CD8-positive, alpha-beta memory T cell (primary cell): ENCODE measurements around the gene PPP1R12A. TPM values are rescaled to one million over a fixed set of nuclear protein-coding genes. Genes with fewer than 3 reads are reported as not detected.
"Not testable (repeated sequence)": the region's sequence is repeated elsewhere in the genome, so short reads cannot be mapped to it uniquely, and the experiment has no call there.

ENCODE experiments used
- CTCF ChIA-PET: fragments of 350-600 bp; sonication (Branson Sonifier 250); formaldehyde crosslinking; loops from one replicate; lab custom pipeline; 2021; ENCODE audit warnings: antibody characterized with exemption; lab: Charles Lee
- POLR2A ChIA-PET: fragments of 350-600 bp; sonication (Branson Sonifier 250); formaldehyde crosslinking; loops from one replicate; lab custom pipeline; 2021; ENCODE audit warnings: antibody characterized with exemption; lab: Charles Lee
- DNase-seq, 5 donors: peaks; one replicate each; pipeline versions ENCODE4 v3.0.0 to v3.0.0-alpha.2; 2020 to 2022; ENCODE audit warnings: mixed read lengths in 1 of 5
- H3K27ac ChIP-seq: one replicate; pipeline ENCODE4 v1.7.0; 2013; ENCODE audit warnings: low read depth, mild to moderate bottlenecking, low read length, moderate library complexity
- H3K27me3 ChIP-seq: 2 replicates; pipeline ENCODE4 v1.7.0; 2013; ENCODE audit warnings: low read length, mild to moderate bottlenecking; ENCODE audit not compliant: insufficient read depth, poor library complexity, severe bottlenecking
- H3K36me3 ChIP-seq: 2 replicates; pipeline ENCODE4 v1.7.0; 2013; ENCODE audit warnings: mild to moderate bottlenecking, low read length, moderate library complexity; ENCODE audit not compliant: insufficient read depth
- H3K4me1 ChIP-seq: 2 replicates; pipeline ENCODE4 v1.7.0; 2013; ENCODE audit warnings: mild to moderate bottlenecking, low read length, moderate library complexity; ENCODE audit not compliant: insufficient read depth
- H3K4me3 ChIP-seq: 2 replicates; pipeline ENCODE4 v1.7.0; 2013; ENCODE audit warnings: mild to moderate bottlenecking, low read length
- H3K9me3 ChIP-seq: 2 replicates; pipeline ENCODE4 v1.7.0; 2013; ENCODE audit warnings: mild to moderate bottlenecking, low read length
- H3K27ac Mint-ChIP-seq, 8 donors: one replicate each; pipeline ENCODE4 v1.8.0; 2020 to 2021; ENCODE audit warnings: mixed read lengths in 8 of 8, mild to moderate bottlenecking in 6 of 8, inconsistent platforms in 3 of 8, moderate library complexity in 3 of 8
- H3K27me3 Mint-ChIP-seq, 2 donors: one replicate each; pipeline ENCODE4 v1.8.0; 2020 to 2021; ENCODE audit warnings: mixed read lengths in 2 of 2, mild to moderate bottlenecking in 1 of 2, moderate library complexity in 1 of 2
- H3K36me3 Mint-ChIP-seq, 3 donors: one replicate each; pipeline ENCODE4 v1.8.0; 2020 to 2021; ENCODE audit warnings: mixed read lengths in 3 of 3, inconsistent platforms in 1 of 3, mild to moderate bottlenecking in 1 of 3
- H3K4me1 Mint-ChIP-seq, 3 donors: one replicate each; pipeline ENCODE4 v1.8.0; 2020 to 2021; ENCODE audit warnings: mixed read lengths in 3 of 3, inconsistent platforms in 1 of 3, mild to moderate bottlenecking in 1 of 3
- H3K4me3 Mint-ChIP-seq, 7 donors: one replicate each; pipeline ENCODE4 v1.8.0; 2020 to 2021; ENCODE audit warnings: mixed read lengths in 7 of 7, mild to moderate bottlenecking in 6 of 7, moderate library complexity in 4 of 7, inconsistent platforms in 2 of 7
- H3K9me3 Mint-ChIP-seq, 5 donors: one replicate each; pipeline ENCODE4 v1.8.0; 2020 to 2022; ENCODE audit warnings: mixed read lengths in 5 of 5, mild to moderate bottlenecking in 3 of 5, moderate library complexity in 2 of 5, inconsistent platforms in 1 of 5
- polyA plus RNA-seq: library from polyadenylated mRNA; unstranded; fragments of 300-500 nt; fragmentation: Illumina TruSeq; gene quantifications from one replicate; pipeline ENCODE4 v1.2.3, GENCODE V29; 2021
- total RNA-seq, 2 experiments: library from RNA; stranded (reverse); gene quantifications; one replicate each; pipeline ENCODE4 v1.2.3, GENCODE V29; 2021

Gene PPP1R12A
- total and polyA plus RNA-seq, 3 experiments from 2014 or later = 72.1 to 140 (median 80.4) TPM

- CTCF ChIA-PET = no interaction called here
Measured at GRCh38 chr12:79945433-79945832, 10.5 kb upstream of the PPP1R12A start.

GRCh38 chr12:79944565-79944964, 9.7 kb upstream of the PPP1R12A start:
- Mint-ChIP-seq H3K36me3 (no peaks in the 10 kb centered on the region), H3K4me3 (no peak overlapping the region), H3K9me3 (no peaks in the 10 kb centered on the region), H3K4me1 (no peaks in the 10 kb centered on the region), H3K27me3 (no peaks in the 10 kb centered on the region), H3K27ac (no peak overlapping the region)
- no peak overlapping the region for H3K27ac ChIP-seq
- H3K4me1 ChIP-seq = no peaks in the 10 kb centered on the region
- H3K4me3 ChIP-seq = no peak overlapping the region
- H3K9me3 ChIP-seq = no peaks in the 10 kb centered on the region
- ChIA-PET CTCF (no interaction called here), POLR2A (no interaction called here)
- no peaks in the 10 kb centered on the region for H3K36me3 ChIP-seq
- no peak for DNase-seq
- no peaks in the 10 kb centered on the region for H3K27me3 ChIP-seq

More at GRCh38 chr12:79945433-79945832, 10.5 kb upstream of the PPP1R12A start:
- POLR2A ChIA-PET = no interaction called here
- Histone ChIP-seq H3K36me3 (no peaks in the 10 kb centered on the region), H3K27ac (no peak overlapping the region), H3K4me3 (no peak overlapping the region), H3K4me1 (no peaks in the 10 kb centered on the region), H3K9me3 (no peaks in the 10 kb centered on the region), H3K27me3 (no peaks in the 10 kb centered on the region)
- DNase-seq = no peak
- Mint-ChIP-seq H3K4me1 (no peaks in the 10 kb centered on the region), H3K27ac (peak overlapping the region in 1 of 8 donors; percentile 69), H3K9me3 (no peaks in the 10 kb centered on the region), H3K36me3 (no peaks in the 10 kb centered on the region), H3K4me3 (no peak overlapping the region), H3K27me3 (no peaks in the 10 kb centered on the region)

GRCh38 chr12:79942846-79943245, 7.9 kb upstream of the PPP1R12A start:
- H3K4me3 Mint-ChIP-seq, H3K36me3 ChIP-seq, H3K27me3 Mint-ChIP-seq, H3K36me3 Mint-ChIP-seq, CTCF ChIA-PET, H3K9me3 Mint-ChIP-seq, POLR2A ChIA-PET, H3K27ac Mint-ChIP-seq, H3K27me3 ChIP-seq, H3K27ac ChIP-seq, H3K4me1 Mint-ChIP-seq, H3K9me3 ChIP-seq, DNase-seq, H3K4me1 ChIP-seq, H3K4me3 ChIP-seq: not testable (repeated sequence)

GRCh38 chr12:79939728-79940310, 4.9 kb upstream of the PPP1R12A start:
- Mint-ChIP-seq H3K4me3 (no peak overlapping the region), H3K27ac (peak overlapping the region in 1 of 8 donors; percentile 80)

GRCh38 chr12:79938843-79939242, 3.9 kb upstream of the PPP1R12A start:
- H3K4me1 ChIP-seq = peaks cover 8% of the 10 kb centered on the region
- H3K27ac ChIP-seq = no peak overlapping the region
- peaks cover 0 to 18% (median 0%) of the 10 kb centered on the region in 3 donors for H3K36me3 Mint-ChIP-seq
- peaks cover 0 to 3% of the 10 kb centered on the region in 2 donors for H3K27me3 Mint-ChIP-seq
- no peaks in the 10 kb centered on the region for H3K27me3 ChIP-seq
- peak overlapping the region in 1 of 7 donors; percentile 44 for H3K4me3 Mint-ChIP-seq
- POLR2A ChIA-PET = no interaction called here
- H3K9me3 ChIP-seq = no peaks in the 10 kb centered on the region
- no peaks in the 10 kb centered on the region for H3K9me3 Mint-ChIP-seq
- H3K4me1 Mint-ChIP-seq = peaks cover 9 to 17% (median 11%) of the 10 kb centered on the region in 3 donors
- no peak for DNase-seq
- H3K27ac Mint-ChIP-seq = no peak overlapping the region
- H3K36me3 ChIP-seq = no peaks in the 10 kb centered on the region
- CTCF ChIA-PET = no interaction called here
- no peak overlapping the region for H3K4me3 ChIP-seq

More at GRCh38 chr12:79939728-79940310, 4.9 kb upstream of the PPP1R12A start:
- Histone ChIP-seq H3K27ac (no peak overlapping the region), H3K9me3 (no peaks in the 10 kb centered on the region), H3K27me3 (no peaks in the 10 kb centered on the region), H3K4me3 (no peak overlapping the region), H3K4me1 (peaks cover 8% of the 10 kb centered on the region), H3K36me3 (no peaks in the 10 kb centered on the region)
- peaks cover 9 to 17% (median 10%) of the 10 kb centered on the region in 3 donors for H3K4me1 Mint-ChIP-seq
- ChIA-PET CTCF (no interaction called here), POLR2A (no interaction called here)
- H3K27me3 Mint-ChIP-seq = peaks cover 0 to 3% of the 10 kb centered on the region in 2 donors
- no peaks in the 10 kb centered on the region for H3K9me3 Mint-ChIP-seq
- no peak for DNase-seq
- H3K36me3 Mint-ChIP-seq = peaks cover 0 to 9% (median 0%) of the 10 kb centered on the region in 3 donors

GRCh38 chr12:79936670-79937069, 1.8 kb upstream of the PPP1R12A start:
- ChIA-PET CTCF (interaction anchor here (1.3 kb wide), 1 partner anchor 58 kb away, joined by 3 read pairs; no protein-coding TSS in a partner anchor), POLR2A (interaction anchor here (0.6 kb wide), 1 partner anchor 15 kb away, joined by 4 read pairs; no protein-coding TSS in a partner anchor)
- Histone ChIP-seq H3K27me3 (no peaks in the 10 kb centered on the region), H3K4me3 (no peak overlapping the region), H3K36me3 (no peaks in the 10 kb centered on the region), H3K9me3 (no peaks in the 10 kb centered on the region), H3K4me1 (peaks cover 28% of the 10 kb centered on the region), H3K27ac (no peak overlapping the region)
- Mint-ChIP-seq H3K27me3 (peaks cover 0 to 3% of the 10 kb centered on the region in 2 donors), H3K36me3 (peaks cover 0 to 22% (median 0%) of the 10 kb centered on the region in 3 donors), H3K4me3 (peak overlapping the region in 1 of 7 donors; percentile 99), H3K27ac (peak overlapping the region in 1 of 8 donors; percentile 81), H3K9me3 (no peaks in the 10 kb centered on the region), H3K4me1 (peaks cover 28 to 37% (median 30%) of the 10 kb centered on the region in 3 donors)
- DNase-seq = no peak

- peaks cover 0 to 3% of the 10 kb centered on the region in 2 donors for H3K27me3 Mint-ChIP-seq
- peak overlapping the region; percentile 99 to 100 (median 99) for H3K4me3 Mint-ChIP-seq
- CTCF ChIA-PET = interaction anchor here (0.7 kb wide), 1 partner anchor 40 kb away, joined by 3 read pairs; no protein-coding TSS in a partner anchor
- H3K27ac ChIP-seq = peak overlapping the region; percentile 85
- H3K36me3 ChIP-seq = no peaks in the 10 kb centered on the region
- peaks cover 34 to 44% (median 39%) of the 10 kb centered on the region in 3 donors for H3K4me1 Mint-ChIP-seq
- H3K27me3 ChIP-seq = no peaks in the 10 kb centered on the region
- POLR2A ChIA-PET = interaction anchor here (0.6 kb wide), 2 partner anchors 14 to 49 kb away, joined by 3 to 4 read pairs; no protein-coding TSS in a partner anchor
- no peaks in the 10 kb centered on the region for H3K9me3 Mint-ChIP-seq
- peak overlapping the region; percentile 81 to 99 (median 98) for H3K27ac Mint-ChIP-seq
- peak overlapping the region; percentile 75 for H3K4me3 ChIP-seq
- DNase-seq = no peak
- H3K4me1 ChIP-seq = peaks cover 31% of the 10 kb centered on the region
- no peaks in the 10 kb centered on the region for H3K9me3 ChIP-seq
- H3K36me3 Mint-ChIP-seq = peaks cover 0 to 22% (median 0%) of the 10 kb centered on the region in 3 donors
Measured at GRCh38 chr12:79935624-79936345, 888 bp upstream of the PPP1R12A start.
